GM12878 (cell line): ENCODE results near the gene COL28A1. TPM values are rescaled to one million over a fixed set of nuclear protein-coding genes. Genes with fewer than 3 reads are reported as not detected.

Source experiments
- ATAC-seq: fragments of 200-7000 bp; cut with Tn5 transposase; 3 replicates; pipeline ENCODE4 v1.9.1; 2020; ENCODE audit warnings: mild to moderate bottlenecking, moderate library complexity
- BruUV-seq: library from RNA; stranded (reverse); fragments of 400-500 nt; replicated peaks from 2 replicates; lab custom pipeline; 2021; lab: Mats Ljungman, UMichigan
- CTCF ChIA-PET: fragments of 300-600 bp; sonication (Branson Sonifier 250); formaldehyde crosslinking; extraction: SDS; loops from one replicate; lab custom pipeline; 2021; ENCODE audit warnings: inconsistent platforms; lab: Yijun Ruan, JAX
- POLR2A ChIA-PET: fragments of 350-600 bp; formaldehyde crosslinking; extraction: SDS; loops from one replicate; lab custom pipeline; 2021; ENCODE audit warnings: inconsistent platforms; lab: Charles Lee
- RAD21 ChIA-PET: fragments of 300-600 bp; sonication (Branson Sonifier 250); formaldehyde crosslinking; loops from one replicate; lab custom pipeline; 2023; ENCODE audit warnings: antibody characterized with exemption; ENCODE audit not compliant: unreplicated experiment; lab: Charles Lee
- SMC1A ChIA-PET: fragments of 300-600 bp; sonication (Branson Sonifier 250); formaldehyde crosslinking; loops from one replicate; lab custom pipeline; 2023; ENCODE audit not compliant: unreplicated experiment, uncharacterized antibody; lab: Charles Lee
- DNase-seq: peaks from one replicate; pipeline ENCODE4 v3.0.0-alpha.2; 2011; ENCODE audit warnings: low read depth, low spot score
- FAIRE-seq: peaks from 3 replicates; lab custom pipeline; 2011; peaks lifted over from hg19 to GRCh38; lab: Jason Lieb, UNC
- H2AFZ ChIP-seq: 2 replicates; pipeline ENCODE4 v1.6.0; 2011; ENCODE audit warnings: low read depth, low read length, control low read depth; ENCODE audit not compliant: control insufficient read depth
- H3K27ac ChIP-seq: 2 replicates; pipeline ENCODE4 v1.5.1; 2011; ENCODE audit warnings: control low read depth; ENCODE audit not compliant: control insufficient read depth, insufficient read depth
- H3K27me3 ChIP-seq, 2 experiments: replicated peaks in 1 of 2; 2 replicates each; pipeline versions ENCODE4 v1.6.0 to v1.6.1; 2011; ENCODE audit warnings: low read length in 1 of 2; ENCODE audit not compliant: control insufficient read depth in 2 of 2, insufficient read depth in 2 of 2
- H3K36me3 ChIP-seq, 2 experiments: 2 replicates each; pipeline ENCODE4 v1.5.1; 2011; ENCODE audit warnings: low read length in 1 of 2; ENCODE audit not compliant: control insufficient read depth in 2 of 2, insufficient read depth in 2 of 2
- H3K4me1 ChIP-seq: 2 replicates; pipeline ENCODE4 v1.6.1; 2011; ENCODE audit warnings: mild to moderate bottlenecking, low read length, moderate library complexity, mixed read lengths; ENCODE audit not compliant: control insufficient read depth, insufficient read depth
- H3K4me2 ChIP-seq: 2 replicates; pipeline ENCODE4 v1.6.0; 2011; ENCODE audit warnings: control low read depth; ENCODE audit not compliant: control insufficient read depth, insufficient read depth
- H3K4me3 ChIP-seq: fragments of 200-600 bp; sonication (generic); 2 replicates; pipeline ENCODE4 v1.5.1; 2016
- H3K79me2 ChIP-seq: 2 replicates; pipeline ENCODE4 v1.6.0; 2011; ENCODE audit warnings: low read length; ENCODE audit not compliant: control insufficient read depth, insufficient read depth
- H3K9ac ChIP-seq: 2 replicates; pipeline ENCODE4 v1.8.0; 2011; ENCODE audit warnings: low read length, control low read depth, mixed read lengths; ENCODE audit not compliant: control insufficient read depth, insufficient read depth
- H3K9me3 ChIP-seq: replicated peaks from 3 replicates; pipeline ENCODE4 v1.5.1; 2011; ENCODE audit warnings: mild to moderate bottlenecking, low read length; ENCODE audit not compliant: control insufficient read depth, insufficient read depth
- H4K20me1 ChIP-seq: 2 replicates; pipeline ENCODE4 v1.6.0; 2011; ENCODE audit not compliant: control insufficient read depth, insufficient read depth
- CREB1 ChIP-seq: IDR thresholded peaks from 2 replicates; pipeline ENCODE4 v1.6.1; 2012; ENCODE audit warnings: low read depth, mild to moderate bottlenecking, inconsistent platforms
- EP300 ChIP-seq, 2 experiments: fragments of 150-350 bp in 1 of 2; IDR thresholded peaks; 2 replicates each; pipeline ENCODE4 v1.6.1; 2011 to 2012; ENCODE audit warnings: low read depth in 2 of 2, low read length in 2 of 2, borderline replicate concordance in 1 of 2, improper control_type of control experiment in 1 of 2, inconsistent platforms in 1 of 2; ENCODE audit not compliant: control insufficient read depth in 1 of 2
- ETV6 ChIP-seq, 2 experiments: fragments of 450-650 bp in 1 of 2; IDR thresholded peaks in 1 of 2; conservative IDR thresholded peaks in 1 of 2; 2 replicates each; pipeline ENCODE4 v1.6.1; 2014; ENCODE audit warnings: antibody characterized with exemption in 1 of 2, borderline replicate concordance in 1 of 2, low read depth in 1 of 2, mild to moderate bottlenecking in 1 of 2, moderate library complexity in 1 of 2
- FOXK2 ChIP-seq: fragments of 450-650 bp; IDR thresholded peaks from 2 replicates; pipeline ENCODE4 v1.6.1; 2017; ENCODE audit warnings: mild to moderate bottlenecking, moderate library complexity
- MYB ChIP-seq: fragments of 150-350 bp; IDR thresholded peaks from 2 replicates; pipeline ENCODE4 v1.6.1; 2014; ENCODE audit warnings: mild to moderate bottlenecking, low read depth, low read length, borderline replicate concordance
- NR2F1 ChIP-seq: fragments of 450-650 bp; conservative IDR thresholded peaks from 2 replicates; pipeline ENCODE4 v1.6.1; 2017; ENCODE audit warnings: mild to moderate bottlenecking
- SPI1 ChIP-seq: IDR thresholded peaks from 2 replicates; pipeline ENCODE4 v1.6.1; 2011; ENCODE audit warnings: low read depth, mild to moderate bottlenecking, low read length, moderate library complexity, borderline replicate concordance; ENCODE audit not compliant: insufficient read depth
- WGBS: methylation state at CpG from one replicate; pipeline ENCODE4 v1.1.6; 2016; ENCODE audit warnings: low lambda C conversion rate; ENCODE audit not compliant: insufficient replicate concordance, insufficient coverage; ENCODE audit errors: missing lambda C conversion rate; 5-methylcytosine and 5-hydroxymethylcytosine counted together
- in situ Hi-C: fragments of 300-500 bp; cut with MboI; formaldehyde crosslinking; loops from 9 replicates; pipeline ENCODE4 v1.14.3; 2018; ENCODE audit warnings: mixed read lengths
- intact Hi-C: fragments of 100-400 bp; cut with micrococcal nuclease; formaldehyde crosslinking; loops from one replicate; pipeline ENCODE4 v1.14.2; 2022; ENCODE audit not compliant: unreplicated experiment
- polyA plus RNA-seq, 11 experiments: library from polyadenylated mRNA; depleted of rRNA in 4 of 11; unstranded in 6 of 11; stranded (reverse) in 5 of 11; fragments of >200 nt; fragmentation: Nextera tagmentation in 4 of 11; fragmentation: Illumina TruSeq in 1 of 11; extraction: Ambion mirVana in 4 of 11; extraction: Trizol in 1 of 11; gene quantifications; 1 replicate in 1 of 11; 2 replicates in 10 of 11; pipeline versions ENCODE4 v1.2.1 to v1.2.3, GENCODE V29; 2011 to 2016; ENCODE audit warnings: inconsistent platforms in 2 of 11, missing spikeins in 2 of 11, low read depth in 1 of 11
- total RNA-seq, 4 experiments: library from RNA; depleted of rRNA in 3 of 4; stranded (reverse); fragments of >200 nt in 3 of 4; fragmentation: Illumina TruSeq in 1 of 4; extraction: Trizol in 1 of 4; gene quantifications; 2 replicates each; pipeline versions ENCODE4 v1.2.1 to v1.2.3, GENCODE V29; 2013 to 2021
- TF ChIP-seq, protein P1 (sequence below): fragments of 450-650 bp; IDR thresholded peaks from 2 replicates; pipeline ENCODE4 v1.6.1; 2018; ENCODE audit warnings: borderline replicate concordance, mild to moderate bottlenecking; ENCODE audit not compliant: partially characterized antibody
- TF ChIP-seq, protein P2 (sequence below): fragments of 450-650 bp; IDR thresholded peaks from 2 replicates; pipeline ENCODE4 v1.6.1; 2014; ENCODE audit warnings: mild to moderate bottlenecking
- TF ChIP-seq, protein P3 (sequence below): fragments of 450-650 bp; IDR thresholded peaks from 2 replicates; pipeline ENCODE4 v1.6.1; 2017; ENCODE audit warnings: low read depth, mild to moderate bottlenecking, moderate library complexity

COL28A1 gene
- total and polyA plus RNA-seq, 10 of the 15 experiments (the other 5 are each of a cell fraction or from before 2014, with no cell fraction given), result 0.05 to 0.22 TPM; not detected in 8

- Histone ChIP-seq H2AFZ (no peak overlapping the region), H3K4me2 (peak overlapping the region; percentile 7; the same call in 1 of the 2 replicates), H3K9ac (no peak overlapping the region), H3K27me3 (no peaks in the 10 kb centered on the region), H4K20me1 (0 out of 2 replicates have a peak, but pooled peaks cover 4% of the 10 kb centered on the region), H3K4me3 (no peak overlapping the region), H3K4me1 (peaks cover 14% of the 10 kb centered on the region), H3K36me3 (peaks cover 0 to 24% of the 10 kb centered on the region in 2 experiments; a peak in 2 of 4 replicates), H3K27ac (no peak overlapping the region), H3K79me2 (peaks cover 77% of the 10 kb centered on the region), H3K9me3 (peaks cover 3% of the 10 kb centered on the region; the same call in 2 of the 3 replicates)
- SMC1A ChIA-PET, result interaction anchor here (1.6 to 2.3 kb wide), 2 partner anchors 64 to 105 kb away, joined by 7 to 9 read pairs; partner anchors contain the start of gene UMAD1
- RAD21 ChIA-PET, result interaction anchor here (1.6 kb wide), 1 partner anchor 64 kb away, joined by 3 read pairs; the partner anchor contains the start of gene UMAD1
- in situ Hi-C loops, result loop anchor here (25.0 kb wide), 1 partner anchor 636 kb away; no protein-coding TSS in a partner anchor
- no TSS peak for BruUV-seq
- no peak for TF ChIP-seq ETV6 (conservative IDR thresholded peaks at IDR 0.05 in 1 of 2, IDR thresholded peaks at IDR 0.05 in 1 of 2; ENCODE audit: borderline replicate concordance in 1 of 2, low read depth in 1 of 2)
- TF ChIP-seq SPI1, result peak; percentile 64; the same call in 1 of the 2 replicates
- ATAC-seq (peak; percentile 66), DNase-seq (no peak), FAIRE-seq (no peak)
- intact Hi-C loops, result no loop called here
- POLR2A ChIA-PET, result interaction anchor here (1.0 kb wide), 1 partner anchor 13 kb away, joined by 3 read pairs; no protein-coding TSS in a partner anchor
- WGBS, result 89% methylated on average over 1 of the region's 1 CpG
- CTCF ChIA-PET, result interaction anchor here (1.3 kb wide), 1 partner anchor 10 kb away, joined by 5 read pairs; no protein-coding TSS in a partner anchor
Measured at GRCh38 chr7:7576344-7576743, 40.7 kb upstream of the COL28A1 start.

- ChIA-PET SMC1A (no interaction called here), CTCF (no interaction called here), POLR2A (no interaction called here), RAD21 (no interaction called here)
- Histone ChIP-seq H3K4me3 (peak overlapping the region; percentile 22; the same call in 1 of the 2 replicates), H3K9me3 (peaks cover 3% of the 10 kb centered on the region; the same call in 2 of the 3 replicates), H4K20me1 (0 out of 2 replicates have a peak, but pooled peaks cover 4% of the 10 kb centered on the region), H2AFZ (no peak overlapping the region), H3K9ac (no peak overlapping the region), H3K36me3 (peaks cover 0 to 24% of the 10 kb centered on the region in 2 experiments; a peak in 2 of 4 replicates), H3K27me3 (no peaks in the 10 kb centered on the region), H3K27ac (no peak overlapping the region), H3K4me1 (peaks cover 20% of the 10 kb centered on the region), H3K4me2 (no peak overlapping the region), H3K79me2 (peaks cover 96% of the 10 kb centered on the region)
- no peak for ATAC-seq
- no peak for DNase-seq
- in situ Hi-C loops (no loop called here), intact Hi-C loops (no loop called here)
- 76% methylated on average over 2 of the region's 2 CpGs for WGBS
- FAIRE-seq, result no peak
- no TSS peak for BruUV-seq
- no peak for TF ChIP-seq NR2F1
- TF ChIP-seq, protein P1, sequence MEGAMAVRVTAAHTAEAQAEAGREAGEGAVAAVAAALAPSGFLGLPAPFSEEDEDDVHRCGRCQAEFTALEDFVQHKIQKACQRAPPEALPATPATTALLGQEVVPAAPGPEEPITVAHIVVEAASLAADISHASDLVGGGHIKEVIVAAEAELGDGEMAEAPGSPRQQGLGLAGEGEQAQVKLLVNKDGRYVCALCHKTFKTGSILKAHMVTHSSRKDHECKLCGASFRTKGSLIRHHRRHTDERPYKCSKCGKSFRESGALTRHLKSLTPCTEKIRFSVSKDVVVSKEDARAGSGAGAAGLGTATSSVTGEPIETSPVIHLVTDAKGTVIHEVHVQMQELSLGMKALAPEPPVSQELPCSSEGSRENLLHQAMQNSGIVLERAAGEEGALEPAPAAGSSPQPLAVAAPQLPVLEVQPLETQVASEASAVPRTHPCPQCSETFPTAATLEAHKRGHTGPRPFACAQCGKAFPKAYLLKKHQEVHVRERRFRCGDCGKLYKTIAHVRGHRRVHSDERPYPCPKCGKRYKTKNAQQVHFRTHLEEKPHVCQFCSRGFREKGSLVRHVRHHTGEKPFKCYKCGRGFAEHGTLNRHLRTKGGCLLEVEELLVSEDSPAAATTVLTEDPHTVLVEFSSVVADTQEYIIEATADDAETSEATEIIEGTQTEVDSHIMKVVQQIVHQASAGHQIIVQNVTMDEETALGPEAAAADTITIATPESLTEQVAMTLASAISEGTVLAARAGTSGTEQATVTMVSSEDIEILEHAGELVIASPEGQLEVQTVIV, result no peak
- no peak for TF ChIP-seq MYB
- no peak for TF ChIP-seq CREB1
- TF ChIP-seq EP300 (IDR thresholded peaks at IDR 0.05; ENCODE audit: borderline replicate concordance in 1 of 2, control insufficient read depth in 1 of 2, low read depth in 2 of 2, low read length in 2 of 2), result no peak
- TF ChIP-seq, protein P2, sequence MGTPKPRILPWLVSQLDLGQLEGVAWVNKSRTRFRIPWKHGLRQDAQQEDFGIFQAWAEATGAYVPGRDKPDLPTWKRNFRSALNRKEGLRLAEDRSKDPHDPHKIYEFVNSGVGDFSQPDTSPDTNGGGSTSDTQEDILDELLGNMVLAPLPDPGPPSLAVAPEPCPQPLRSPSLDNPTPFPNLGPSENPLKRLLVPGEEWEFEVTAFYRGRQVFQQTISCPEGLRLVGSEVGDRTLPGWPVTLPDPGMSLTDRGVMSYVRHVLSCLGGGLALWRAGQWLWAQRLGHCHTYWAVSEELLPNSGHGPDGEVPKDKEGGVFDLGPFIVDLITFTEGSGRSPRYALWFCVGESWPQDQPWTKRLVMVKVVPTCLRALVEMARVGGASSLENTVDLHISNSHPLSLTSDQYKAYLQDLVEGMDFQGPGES, result no peak
- TF ChIP-seq FOXK2, result no peak
- TF ChIP-seq, protein P3, sequence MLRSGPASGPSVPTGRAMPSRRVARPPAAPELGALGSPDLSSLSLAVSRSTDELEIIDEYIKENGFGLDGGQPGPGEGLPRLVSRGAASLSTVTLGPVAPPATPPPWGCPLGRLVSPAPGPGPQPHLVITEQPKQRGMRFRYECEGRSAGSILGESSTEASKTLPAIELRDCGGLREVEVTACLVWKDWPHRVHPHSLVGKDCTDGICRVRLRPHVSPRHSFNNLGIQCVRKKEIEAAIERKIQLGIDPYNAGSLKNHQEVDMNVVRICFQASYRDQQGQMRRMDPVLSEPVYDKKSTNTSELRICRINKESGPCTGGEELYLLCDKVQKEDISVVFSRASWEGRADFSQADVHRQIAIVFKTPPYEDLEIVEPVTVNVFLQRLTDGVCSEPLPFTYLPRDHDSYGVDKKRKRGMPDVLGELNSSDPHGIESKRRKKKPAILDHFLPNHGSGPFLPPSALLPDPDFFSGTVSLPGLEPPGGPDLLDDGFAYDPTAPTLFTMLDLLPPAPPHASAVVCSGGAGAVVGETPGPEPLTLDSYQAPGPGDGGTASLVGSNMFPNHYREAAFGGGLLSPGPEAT, result no peak
Measured at GRCh38 chr7:7573701-7574100, 38.0 kb upstream of the COL28A1 start.
